GM19455 (cell line): Measurements from ENCODE around the gene CCDC92.

Experiments used
- ATAC-seq: cut with Tn5 transposase; IDR thresholded peaks from one replicate; pipeline ENCODE4 v1.9.1; 2021; ENCODE audit not compliant: unreplicated experiment

The CCDC92 gene

DNA sequence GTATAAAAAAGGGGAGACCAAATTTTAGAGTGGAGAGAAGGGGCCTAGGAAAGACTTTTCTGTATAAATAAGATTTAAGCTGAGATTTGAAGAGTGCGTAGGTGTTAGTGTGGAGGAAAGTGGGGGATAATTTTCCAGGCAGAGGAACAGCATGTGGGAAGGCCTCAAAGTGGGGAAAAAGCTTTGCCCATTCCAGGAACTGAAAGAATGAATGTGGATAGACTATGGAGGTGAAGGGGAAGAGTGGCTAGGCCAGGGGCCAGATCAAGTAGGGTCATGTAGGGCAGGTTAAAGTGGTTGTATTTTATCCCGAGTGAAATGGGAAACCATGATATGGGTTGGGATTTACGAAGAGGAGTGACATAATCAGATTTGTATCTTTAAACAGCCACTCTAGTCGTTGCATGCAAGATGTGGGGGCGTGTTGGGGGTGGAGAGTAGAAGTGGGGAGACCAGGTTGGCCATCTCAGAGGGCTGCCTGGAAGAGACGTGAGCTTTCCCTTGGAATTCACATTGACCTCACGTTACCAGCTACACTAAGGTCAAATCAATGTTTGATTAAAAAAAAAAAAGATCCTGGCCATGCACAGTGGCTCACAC, 3.7 kb upstream of the CCDC92 start:
- no peak for ATAC-seq

- ATAC-seq: peak; percentile 13
Measured at GRCh38 chr12:123973552-123974341, 1.1 kb upstream of the CCDC92 start.

DNA sequence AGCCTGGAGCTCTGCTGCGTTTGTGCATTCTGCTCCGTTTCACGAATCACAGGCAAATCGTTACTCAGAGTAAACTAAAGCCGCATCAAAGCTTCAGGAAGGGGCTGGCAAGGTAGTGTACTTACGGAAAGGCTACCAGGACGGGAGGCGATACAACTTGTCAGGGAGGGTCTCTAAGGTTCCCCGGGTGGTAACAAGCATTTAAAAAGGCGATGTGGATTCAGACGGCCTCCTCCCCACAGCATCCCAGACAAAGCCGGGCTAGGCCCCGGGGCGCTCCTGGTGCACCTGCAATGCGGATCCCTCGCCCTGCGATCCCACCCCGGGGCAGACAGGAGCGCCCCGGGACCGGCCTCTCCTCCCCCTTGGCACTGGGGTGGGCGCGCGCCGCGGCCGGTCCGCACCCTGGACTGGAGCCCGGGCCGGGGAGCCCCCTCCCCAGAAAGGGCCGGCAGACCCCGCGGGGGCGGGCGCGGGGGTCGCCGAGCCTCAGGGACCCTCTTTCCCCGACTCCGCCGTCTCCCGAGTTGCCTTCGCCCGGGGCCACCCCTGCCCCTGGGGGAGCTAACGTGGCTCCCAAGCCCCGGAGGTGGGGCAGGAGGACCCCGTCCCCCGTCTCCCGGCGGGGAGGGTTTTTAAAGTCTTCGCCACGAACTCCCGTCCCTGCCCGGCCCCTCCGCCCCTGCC, 718 bp downstream of the CCDC92 start:
- peak; percentile 11 for ATAC-seq

GRCh38 chr12:123971449-123971769, 1.2 kb downstream of the CCDC92 start:
- no peak for ATAC-seq

- no peak for ATAC-seq
Measured at GRCh38 chr12:123967121-123967586, 5.5 kb downstream of the CCDC92 start.

DNA sequence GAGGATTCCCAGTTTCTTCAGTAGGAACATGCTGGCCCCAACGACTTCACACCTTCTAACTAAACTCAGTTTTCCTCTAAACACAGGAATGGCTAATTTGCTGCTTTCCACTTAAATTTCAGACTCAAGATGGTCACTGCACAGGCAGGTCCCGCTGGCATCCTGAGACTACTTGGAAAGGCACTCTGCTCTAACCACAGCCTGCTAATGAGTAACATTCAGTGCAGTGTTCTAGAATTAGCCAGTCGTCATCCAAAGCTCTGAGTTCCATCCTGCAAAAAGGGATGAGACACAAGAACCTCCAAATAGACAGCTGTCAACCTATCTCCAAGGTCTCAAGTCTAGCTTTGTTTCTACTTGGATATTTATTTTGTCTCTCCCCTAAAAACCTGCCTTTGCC, 6.0 kb downstream of the CCDC92 start:
- ATAC-seq: no peak

- ATAC-seq: no peak
Measured at GRCh38 chr12:123965382-123965781, 7.2 kb downstream of the CCDC92 start.

- ATAC-seq: no peak
Measured at GRCh38 chr12:123963821-123964220, 8.8 kb downstream of the CCDC92 start.

DNA sequence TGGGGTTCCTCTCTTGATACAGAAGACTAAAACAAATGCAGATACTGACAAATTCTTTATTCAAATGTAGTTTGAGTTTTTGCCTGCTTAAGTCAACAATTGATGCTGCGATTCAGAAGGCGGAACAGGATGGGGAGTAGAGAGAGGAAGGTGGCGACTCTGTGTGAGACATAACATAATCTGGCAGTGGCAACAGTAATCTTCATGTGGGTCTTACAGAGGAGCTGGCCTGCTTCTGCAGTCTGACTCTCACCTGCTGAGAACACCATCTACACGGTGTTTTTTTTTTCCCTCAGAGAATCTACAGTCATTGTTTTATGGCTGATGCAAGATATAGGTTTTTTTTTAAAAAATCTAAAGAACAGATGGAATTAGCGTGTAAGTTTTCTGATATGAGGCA, 10.1 kb downstream of the CCDC92 start:
- no peak for ATAC-seq

DNA sequence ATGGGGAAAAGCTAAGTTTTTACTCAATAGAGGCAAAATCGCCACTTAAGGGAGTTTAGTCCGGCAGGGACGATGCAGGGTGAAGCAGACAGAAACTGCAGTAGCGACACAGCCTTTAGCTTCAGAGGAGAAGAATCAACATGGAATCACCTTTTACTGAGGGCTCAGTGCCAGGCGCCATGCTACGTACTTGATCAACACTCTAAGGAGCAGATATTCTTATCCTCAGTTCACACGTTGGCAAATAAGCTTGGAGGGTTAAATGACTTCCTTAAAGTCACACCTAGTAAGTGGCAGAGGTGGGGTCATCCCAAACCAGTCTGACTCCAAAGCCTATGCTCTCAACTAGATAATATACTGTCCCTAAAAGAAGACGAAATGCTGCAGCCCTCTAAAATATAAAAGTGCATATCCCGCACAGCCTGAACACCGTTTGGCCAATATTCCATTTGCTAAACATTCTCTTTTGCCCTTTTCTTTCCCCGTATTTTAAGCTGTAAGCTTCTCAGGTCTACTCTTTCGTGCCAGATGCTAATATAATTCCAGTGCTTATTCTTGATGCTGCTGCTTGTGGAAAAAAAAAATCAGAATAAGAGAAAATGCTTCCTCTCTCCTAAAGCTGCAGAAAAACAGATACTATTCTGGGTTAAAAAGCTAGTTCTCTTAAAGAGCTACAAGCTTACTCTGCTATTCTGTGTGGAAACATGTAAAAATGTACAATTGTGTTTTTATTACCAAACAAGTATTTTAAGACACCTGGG, 10.9 kb downstream of the CCDC92 start:
- no peak for ATAC-seq

- no peak for ATAC-seq
Measured at GRCh38 chr12:123960856-123961255, 11.8 kb downstream of the CCDC92 start.

DNA sequence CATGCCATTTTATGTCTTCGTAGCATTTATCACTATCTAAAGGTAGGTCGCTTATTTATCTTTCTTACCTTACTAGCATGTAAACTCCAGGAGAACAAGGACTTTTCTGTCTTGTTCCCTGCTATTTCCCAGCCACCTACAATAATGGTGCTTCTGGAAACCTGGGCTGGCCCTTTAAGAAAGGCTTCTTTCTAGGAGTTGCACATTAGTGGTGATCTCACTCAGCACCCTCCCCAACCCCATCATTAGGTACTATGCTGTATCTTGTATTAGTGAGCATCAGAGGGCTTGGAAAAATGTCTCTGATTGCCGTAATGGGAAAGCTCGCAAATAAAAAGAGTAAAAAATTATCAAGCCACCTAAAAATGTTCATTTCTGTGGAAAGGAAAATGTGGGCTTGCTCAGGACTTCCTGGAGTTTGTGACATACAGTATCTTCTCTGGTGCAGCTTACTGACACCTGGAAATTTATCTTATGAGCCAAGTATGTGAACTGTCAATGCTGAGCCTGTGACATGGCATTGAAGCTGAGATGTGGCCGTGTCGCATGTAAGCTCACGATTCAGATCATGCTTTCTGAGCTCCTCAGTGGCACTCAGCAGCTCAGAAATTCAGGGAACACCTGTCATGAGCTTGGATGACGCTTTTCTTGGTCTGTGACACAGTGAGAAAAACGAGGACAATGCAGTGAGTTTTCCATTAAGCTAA, 12.4 kb downstream of the CCDC92 start:
- no peak for ATAC-seq

- ATAC-seq: no peak
Measured at GRCh38 chr12:123958876-123959275, 13.8 kb downstream of the CCDC92 start.

GRCh38 chr12:123958462-123958861, 14.2 kb downstream of the CCDC92 start:
- ATAC-seq: no peak

DNA sequence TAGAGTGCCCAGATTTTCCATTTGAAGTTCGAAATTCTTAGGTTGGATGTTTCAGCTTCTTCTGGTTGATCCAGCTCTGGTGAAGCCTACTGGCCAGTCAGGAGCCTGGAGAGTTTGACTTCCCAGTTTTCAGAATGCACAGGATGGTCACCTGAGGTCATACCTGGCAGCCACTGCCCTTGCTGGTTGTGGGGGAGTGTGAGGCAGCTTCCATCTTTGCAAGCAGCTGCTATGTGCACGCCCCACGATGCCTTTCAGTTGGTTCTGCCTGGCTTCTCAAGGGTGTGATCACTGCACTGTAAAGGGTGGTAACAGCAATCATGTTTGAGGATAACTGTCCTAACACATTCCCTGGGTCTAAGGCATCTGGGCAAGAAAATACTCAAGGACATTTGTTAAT, 15.4 kb downstream of the CCDC92 start:
- ATAC-seq: no peak

DNA sequence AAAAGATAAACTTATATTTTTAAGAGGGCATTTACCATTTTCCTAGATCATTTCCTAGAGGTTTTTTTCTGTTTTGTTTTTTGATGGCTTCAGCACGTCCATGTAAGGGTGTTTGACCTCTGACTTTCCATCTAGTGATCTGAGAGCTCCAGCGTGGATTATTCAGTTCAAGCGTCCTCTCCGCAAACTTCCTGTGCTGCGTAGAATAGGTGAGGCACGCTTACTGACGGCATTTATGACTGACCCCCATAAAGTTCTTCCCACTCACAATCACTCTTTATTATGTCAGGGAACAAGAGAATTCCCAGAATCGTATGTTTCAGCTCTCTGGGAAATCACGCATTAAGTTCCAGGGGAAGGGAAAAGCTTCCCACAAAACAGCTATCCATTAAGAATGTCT, 16.4 kb downstream of the CCDC92 start:
- ATAC-seq: no peak

DNA sequence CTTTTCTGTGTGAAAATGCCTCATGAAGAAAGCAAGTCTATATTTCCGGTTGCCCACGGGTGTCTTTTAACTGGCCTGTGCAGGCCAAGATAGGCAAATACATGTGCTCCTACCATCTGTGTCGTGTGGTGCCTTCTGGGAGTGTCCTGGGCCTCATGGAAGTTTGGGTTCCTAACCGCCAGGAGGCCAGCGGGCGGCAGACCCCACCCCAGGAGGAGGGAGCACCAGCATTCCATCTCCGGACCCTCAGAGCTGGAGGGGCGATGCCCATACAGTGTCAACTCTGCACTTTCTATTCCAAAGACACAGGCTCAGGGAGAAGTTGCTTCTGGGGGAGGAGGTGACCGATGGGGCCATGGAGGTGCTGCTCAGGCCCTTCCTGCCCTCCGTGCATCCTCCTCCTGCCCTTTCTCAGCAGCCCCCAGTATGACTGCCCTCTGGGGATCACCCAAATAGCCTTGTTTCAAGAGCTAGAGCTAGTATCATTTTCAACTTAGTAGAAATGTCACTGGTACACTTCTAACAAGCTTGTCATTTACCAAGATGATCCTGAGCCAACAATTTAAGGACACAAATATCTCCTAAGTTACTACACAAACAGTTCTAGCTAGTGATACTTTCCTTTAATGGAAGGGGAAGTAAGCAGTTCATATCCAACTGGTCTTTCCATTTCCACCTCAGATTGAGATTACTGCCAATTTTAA, 17.8 kb downstream of the CCDC92 start:
- ATAC-seq: no peak

- no peak for ATAC-seq
Measured at GRCh38 chr12:123952037-123952436, 20.6 kb downstream of the CCDC92 start.

- ATAC-seq: no peak
Measured at GRCh38 chr12:123951467-123951866, 21.2 kb downstream of the CCDC92 start.
